Liver (tissue), 9 donors: ENCODE measurements around the gene RECK. TPM values are rescaled to one million over a fixed set of nuclear protein-coding genes. Genes with fewer than 3 reads are reported as not detected.

ENCODE experiments used
- DNase-seq: peaks from one replicate; pipeline ENCODE4 v3.0.0-alpha.2; 2017; ENCODE audit warnings: low spot score
- H3K27ac ChIP-seq, 2 donors: one replicate each; pipeline ENCODE4 v1.7.0; 2013; ENCODE audit warnings: inconsistent platforms in 2 of 2, low read length in 2 of 2, control low read depth in 1 of 2, low read depth in 1 of 2, mild to moderate bottlenecking in 1 of 2
- H3K27me3 ChIP-seq, 4 donors: one replicate each; pipeline versions ENCODE4 v1.6.1 to v1.7.0; 2013; ENCODE audit warnings: low read length in 3 of 4, inconsistent platforms in 1 of 4, mild to moderate bottlenecking in 1 of 4, moderate library complexity in 1 of 4; ENCODE audit not compliant: control insufficient read depth in 4 of 4, insufficient read depth in 4 of 4
- H3K36me3 ChIP-seq, 4 donors: one replicate each; pipeline versions ENCODE4 v1.6.1 to v1.7.0; 2013; ENCODE audit warnings: low read length in 3 of 4, mild to moderate bottlenecking in 3 of 4, low read depth in 1 of 4, moderate library complexity in 1 of 4; ENCODE audit not compliant: control insufficient read depth in 4 of 4, insufficient read depth in 3 of 4
- H3K4me1 ChIP-seq, 4 donors: one replicate each; pipeline versions ENCODE4 v1.6.1 to v1.7.0; 2013; ENCODE audit warnings: low read length in 3 of 4, mild to moderate bottlenecking in 3 of 4, moderate library complexity in 1 of 4; ENCODE audit not compliant: control insufficient read depth in 4 of 4, insufficient read depth in 4 of 4
- H3K4me3 ChIP-seq, 3 donors: one replicate each; pipeline versions ENCODE4 v1.6.1 to v1.7.0; 2013; ENCODE audit warnings: low read length in 3 of 3, control low read depth in 1 of 3, low read depth in 1 of 3, mild to moderate bottlenecking in 1 of 3
- H3K9ac ChIP-seq, 2 donors: one replicate each; pipeline ENCODE4 v1.7.0; 2013; ENCODE audit warnings: low read length in 2 of 2, mild to moderate bottlenecking in 2 of 2, moderate library complexity in 2 of 2, control low read depth in 1 of 2, low read depth in 1 of 2
- H3K9me3 ChIP-seq, 4 donors: one replicate each; pipeline versions ENCODE4 v1.6.1 to v1.7.0; 2013; ENCODE audit warnings: low read length in 3 of 4; ENCODE audit not compliant: control insufficient read depth in 4 of 4
- EGR1 ChIP-seq, 2 donors: IDR thresholded peaks; 2 replicates each; pipeline ENCODE4 v1.6.1; 2016 to 2018; ENCODE audit warnings: antibody characterized with exemption in 2 of 2, low read depth in 2 of 2
- FOXA1 ChIP-seq: IDR thresholded peaks from 2 replicates; pipeline ENCODE4 v1.6.1; 2016; ENCODE audit warnings: antibody characterized with exemption
- FOXA2 ChIP-seq: IDR thresholded peaks from 2 replicates; pipeline ENCODE4 v1.6.1; 2016; ENCODE audit warnings: antibody characterized with exemption
- GABPA ChIP-seq, 2 donors: IDR thresholded peaks in 1 of 2; conservative IDR thresholded peaks in 1 of 2; 2 replicates each; pipeline ENCODE4 v1.6.1; 2016; ENCODE audit warnings: antibody characterized with exemption in 2 of 2, mild to moderate bottlenecking in 1 of 2, moderate library complexity in 1 of 2
- HNF4A ChIP-seq, 2 donors: conservative IDR thresholded peaks; 2 replicates each; pipeline ENCODE4 v1.6.1; 2016; ENCODE audit warnings: antibody characterized with exemption in 2 of 2, mild to moderate bottlenecking in 2 of 2
- HNF4G ChIP-seq: IDR thresholded peaks from 2 replicates; pipeline ENCODE4 v1.6.1; 2016; ENCODE audit warnings: antibody characterized with exemption
- NR2F2 ChIP-seq: IDR thresholded peaks from 2 replicates; pipeline ENCODE4 v1.6.1; 2016; ENCODE audit warnings: antibody characterized with exemption
- RAD21 ChIP-seq, 2 donors: IDR thresholded peaks; 2 replicates each; pipeline ENCODE4 v1.6.1; 2016; ENCODE audit warnings: antibody characterized with exemption in 2 of 2, mild to moderate bottlenecking in 2 of 2
- RXRA ChIP-seq, 2 donors: IDR thresholded peaks; 2 replicates each; pipeline ENCODE4 v1.6.1; 2017 to 2018; ENCODE audit warnings: antibody characterized with exemption in 2 of 2, mild to moderate bottlenecking in 1 of 2
- SP1 ChIP-seq: IDR thresholded peaks from 2 replicates; pipeline ENCODE4 v1.6.1; 2018; ENCODE audit warnings: antibody characterized with exemption, mild to moderate bottlenecking
- TAF1 ChIP-seq: conservative IDR thresholded peaks from 2 replicates; pipeline ENCODE4 v1.6.1; 2016; ENCODE audit warnings: antibody characterized with exemption, mild to moderate bottlenecking
- YY1 ChIP-seq: IDR thresholded peaks from 2 replicates; pipeline ENCODE4 v1.6.1; 2016; ENCODE audit warnings: antibody characterized with exemption, mild to moderate bottlenecking
- WGBS: extraction: QIAGEN DNeasy Blood & Tissue Kit; methylation state at CpG from one replicate; pipeline ENCODE4 v1.1.7; 2013; 5-methylcytosine and 5-hydroxymethylcytosine counted together
- polyA plus RNA-seq, 2 donors: library from polyadenylated mRNA; stranded (reverse) in 1 of 2; unstranded in 1 of 2; fragments of 200-250 nt in 1 of 2; fragments of >200 nt in 1 of 2; fragmentation: Nextera tagmentation in 1 of 2; extraction: Ambion mirVana in 1 of 2; gene quantifications; one replicate each; pipeline versions ENCODE4 v1.2.1 to v1.2.3, GENCODE V29; 2013 to 2015
- total RNA-seq, 2 donors: library from RNA; depleted of rRNA; stranded (reverse); fragments of >200 nt; gene quantifications; one replicate each; pipeline ENCODE4 v1.2.3, GENCODE V29; 2014
- TF ChIP-seq, protein P1 (sequence below): IDR thresholded peaks from 2 replicates; pipeline ENCODE4 v1.6.1; 2016; ENCODE audit warnings: antibody characterized with exemption
- TF ChIP-seq, protein P2 (sequence below): fragments of 150-350 bp; IDR thresholded peaks from 2 replicates; pipeline ENCODE4 v1.5.1; 2017; ENCODE audit warnings: improper control_type of control experiment, low read depth, low read length; ENCODE audit not compliant: missing input control
- TF ChIP-seq, protein P3 (sequence below): IDR thresholded peaks from 2 replicates; pipeline ENCODE4 v1.6.1; 2016; ENCODE audit warnings: antibody characterized with exemption, mild to moderate bottlenecking
- donor health status: healthy.
- donor health status: healthy.
- donor health status: healthy.
- donor health status: healthy.
- donor health status: healthy.

Gene RECK
- total and polyA plus RNA-seq, 4 donors, result 2.1 to 3.5 (median 2.3) TPM

DNA sequence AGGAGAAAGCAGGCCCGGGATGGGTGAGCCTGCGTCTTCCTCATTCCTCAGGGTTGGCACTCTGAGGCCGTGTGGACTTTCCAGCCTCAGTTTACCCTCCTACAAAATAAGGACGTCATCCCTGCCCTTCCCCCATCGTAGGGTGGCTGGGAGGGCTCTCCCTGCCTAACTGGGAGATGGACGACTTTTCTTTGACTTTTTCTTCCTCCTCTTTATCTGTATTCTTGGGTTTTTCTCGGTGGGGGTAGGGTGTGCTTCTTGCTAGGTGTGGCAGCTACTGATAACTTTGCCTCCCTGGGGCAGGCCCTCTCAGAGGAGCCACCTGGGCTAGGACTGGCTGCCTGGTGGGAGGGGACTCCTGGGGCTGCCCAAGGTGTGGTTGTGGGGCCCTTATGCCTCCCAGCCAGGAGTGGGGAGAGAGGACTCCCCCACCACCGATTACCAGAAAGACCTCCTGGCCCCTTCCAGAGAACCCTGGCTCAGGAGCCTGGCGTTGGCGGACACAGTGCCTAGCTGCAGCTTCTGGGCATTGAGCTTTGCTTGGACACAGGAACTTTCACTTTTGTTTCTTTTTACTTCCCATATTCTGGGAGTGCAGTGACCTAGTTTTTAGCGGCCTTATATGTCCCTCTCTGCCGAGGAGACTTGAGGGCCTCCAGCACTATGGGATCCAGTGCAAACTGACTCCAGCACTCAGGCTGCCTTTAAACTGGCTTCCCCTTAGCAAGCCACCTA, 106.0 kb downstream of the RECK start:
- Histone ChIP-seq H3K27ac (peak overlapping the region; percentile 80 to 83), H3K27me3 (no peaks in the 10 kb centered on the region), H3K4me3 (peak overlapping the region in 2 of 3 donors; percentile 24 to 25), H3K9ac (peak overlapping the region in 1 of 2 donors; percentile 66), H3K4me1 (peaks cover 0 to 12% (median 6%) of the 10 kb centered on the region in 4 donors), H3K9me3 (peaks cover 0 to 6% (median 3%) of the 10 kb centered on the region in 4 donors), H3K36me3 (no peaks in the 10 kb centered on the region)
- TF ChIP-seq RXRA (IDR thresholded peaks at IDR 0.05) (peak in 1 of 2 donors; percentile 21), RAD21 (IDR thresholded peaks at IDR 0.05) (no peak), YY1 (no peak), SP1 (peak; percentile 61)
- TF ChIP-seq, protein P1, sequence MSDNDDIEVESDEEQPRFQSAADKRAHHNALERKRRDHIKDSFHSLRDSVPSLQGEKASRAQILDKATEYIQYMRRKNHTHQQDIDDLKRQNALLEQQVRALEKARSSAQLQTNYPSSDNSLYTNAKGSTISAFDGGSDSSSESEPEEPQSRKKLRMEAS, result no peak
- DNase-seq, result peak; percentile 73
- WGBS, result 38% methylated on average over 12 of the region's 12 CpGs

DNA sequence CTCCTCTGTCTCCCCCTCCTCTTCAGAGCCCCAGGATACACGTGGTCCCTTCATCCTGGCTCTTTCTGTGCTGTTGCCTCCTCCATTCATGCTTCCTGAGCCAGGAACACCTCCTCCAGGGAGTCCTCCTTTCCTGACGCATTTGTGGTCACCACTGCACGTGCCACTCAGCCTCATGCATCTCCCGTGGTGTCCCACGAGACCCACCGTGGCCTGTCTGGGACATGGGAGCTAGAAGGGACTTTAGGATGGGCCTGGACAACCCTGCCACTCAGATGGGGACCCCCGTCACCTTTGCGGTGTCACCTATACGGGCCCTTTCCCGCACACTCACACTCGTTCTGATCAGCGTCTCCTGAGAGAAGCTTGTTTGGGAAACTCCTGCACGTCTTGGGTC, 106.5 kb downstream of the RECK start:
- peak overlapping the region in 1 of 2 donors; percentile 66 for H3K9ac ChIP-seq

More for the DNA sequence above, 106.5 kb downstream of the RECK start:
- TF ChIP-seq GABPA (IDR thresholded peaks at IDR 0.05 in 1 of 2, conservative IDR thresholded peaks at IDR 0.05 in 1 of 2) (no peak), EGR1 (IDR thresholded peaks at IDR 0.05; ENCODE audit: low read depth in 2 of 2) (no peak), RXRA (IDR thresholded peaks at IDR 0.05) (no peak), HNF4G (no peak), HNF4A (conservative IDR thresholded peaks at IDR 0.05) (no peak), TAF1 (no peak), SP1 (no peak), YY1 (no peak), FOXA1 (no peak), RAD21 (IDR thresholded peaks at IDR 0.05) (no peak), FOXA2 (no peak), NR2F2 (no peak)
- TF ChIP-seq, protein P2, sequence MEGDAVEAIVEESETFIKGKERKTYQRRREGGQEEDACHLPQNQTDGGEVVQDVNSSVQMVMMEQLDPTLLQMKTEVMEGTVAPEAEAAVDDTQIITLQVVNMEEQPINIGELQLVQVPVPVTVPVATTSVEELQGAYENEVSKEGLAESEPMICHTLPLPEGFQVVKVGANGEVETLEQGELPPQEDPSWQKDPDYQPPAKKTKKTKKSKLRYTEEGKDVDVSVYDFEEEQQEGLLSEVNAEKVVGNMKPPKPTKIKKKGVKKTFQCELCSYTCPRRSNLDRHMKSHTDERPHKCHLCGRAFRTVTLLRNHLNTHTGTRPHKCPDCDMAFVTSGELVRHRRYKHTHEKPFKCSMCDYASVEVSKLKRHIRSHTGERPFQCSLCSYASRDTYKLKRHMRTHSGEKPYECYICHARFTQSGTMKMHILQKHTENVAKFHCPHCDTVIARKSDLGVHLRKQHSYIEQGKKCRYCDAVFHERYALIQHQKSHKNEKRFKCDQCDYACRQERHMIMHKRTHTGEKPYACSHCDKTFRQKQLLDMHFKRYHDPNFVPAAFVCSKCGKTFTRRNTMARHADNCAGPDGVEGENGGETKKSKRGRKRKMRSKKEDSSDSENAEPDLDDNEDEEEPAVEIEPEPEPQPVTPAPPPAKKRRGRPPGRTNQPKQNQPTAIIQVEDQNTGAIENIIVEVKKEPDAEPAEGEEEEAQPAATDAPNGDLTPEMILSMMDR, result no peak
- TF ChIP-seq, protein P3, sequence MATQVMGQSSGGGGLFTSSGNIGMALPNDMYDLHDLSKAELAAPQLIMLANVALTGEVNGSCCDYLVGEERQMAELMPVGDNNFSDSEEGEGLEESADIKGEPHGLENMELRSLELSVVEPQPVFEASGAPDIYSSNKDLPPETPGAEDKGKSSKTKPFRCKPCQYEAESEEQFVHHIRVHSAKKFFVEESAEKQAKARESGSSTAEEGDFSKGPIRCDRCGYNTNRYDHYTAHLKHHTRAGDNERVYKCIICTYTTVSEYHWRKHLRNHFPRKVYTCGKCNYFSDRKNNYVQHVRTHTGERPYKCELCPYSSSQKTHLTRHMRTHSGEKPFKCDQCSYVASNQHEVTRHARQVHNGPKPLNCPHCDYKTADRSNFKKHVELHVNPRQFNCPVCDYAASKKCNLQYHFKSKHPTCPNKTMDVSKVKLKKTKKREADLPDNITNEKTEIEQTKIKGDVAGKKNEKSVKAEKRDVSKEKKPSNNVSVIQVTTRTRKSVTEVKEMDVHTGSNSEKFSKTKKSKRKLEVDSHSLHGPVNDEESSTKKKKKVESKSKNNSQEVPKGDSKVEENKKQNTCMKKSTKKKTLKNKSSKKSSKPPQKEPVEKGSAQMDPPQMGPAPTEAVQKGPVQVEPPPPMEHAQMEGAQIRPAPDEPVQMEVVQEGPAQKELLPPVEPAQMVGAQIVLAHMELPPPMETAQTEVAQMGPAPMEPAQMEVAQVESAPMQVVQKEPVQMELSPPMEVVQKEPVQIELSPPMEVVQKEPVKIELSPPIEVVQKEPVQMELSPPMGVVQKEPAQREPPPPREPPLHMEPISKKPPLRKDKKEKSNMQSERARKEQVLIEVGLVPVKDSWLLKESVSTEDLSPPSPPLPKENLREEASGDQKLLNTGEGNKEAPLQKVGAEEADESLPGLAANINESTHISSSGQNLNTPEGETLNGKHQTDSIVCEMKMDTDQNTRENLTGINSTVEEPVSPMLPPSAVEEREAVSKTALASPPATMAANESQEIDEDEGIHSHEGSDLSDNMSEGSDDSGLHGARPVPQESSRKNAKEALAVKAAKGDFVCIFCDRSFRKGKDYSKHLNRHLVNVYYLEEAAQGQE, result no peak
- H3K36me3 ChIP-seq, result no peaks in the 10 kb centered on the region
- DNase-seq, result no peak
- peak overlapping the region in 1 of 3 donors; percentile 25 for H3K4me3 ChIP-seq
- 80% methylated on average over 13 of the region's 13 CpGs for WGBS
- H3K9me3 ChIP-seq, result peaks cover 0 to 6% (median 3%) of the 10 kb centered on the region in 4 donors
- peaks cover 0 to 12% (median 6%) of the 10 kb centered on the region in 4 donors for H3K4me1 ChIP-seq
- peak overlapping the region; percentile 80 to 83 for H3K27ac ChIP-seq
- no peaks in the 10 kb centered on the region for H3K27me3 ChIP-seq
